SK-N-SH treated with all-trans-retinoic acid at 6 μM for 48 hours (cell line): ENCODE data around the gene LARGE1.

Experiments used
- ATAC-seq: fragments of 200-7000 bp; cut with Tn5 transposase; 3 replicates; pipeline ENCODE4 v1.9.1; 2020; ENCODE audit warnings: mild to moderate bottlenecking, moderate library complexity
- ARNTL ChIP-seq: fragments of 450-650 bp; formaldehyde crosslinking; IDR thresholded peaks from 2 replicates; pipeline ENCODE4 v1.5.0; 2020; ENCODE audit warnings: low read depth, mild to moderate bottlenecking, moderate library complexity, borderline replicate concordance
- CREB5 ChIP-seq: fragments of 250-450 bp; sonication (Bioruptor Pico); IDR thresholded peaks from 2 replicates; pipeline ENCODE4 v1.5.1; 2020; ENCODE audit warnings: low read depth, mild to moderate bottlenecking, moderate library complexity
- CSRNP3 ChIP-seq: fragments of 250-450 bp; sonication (Bioruptor Pico); IDR thresholded peaks from 2 replicates; pipeline ENCODE4 v1.5.1; 2021; ENCODE audit warnings: mild to moderate bottlenecking, moderate library complexity
- ESRRG ChIP-seq: fragments of 250-450 bp; sonication (Bioruptor Pico); IDR thresholded peaks from 2 replicates; pipeline ENCODE4 v1.6.1; 2021; ENCODE audit warnings: mild to moderate bottlenecking
- ISL1 ChIP-seq: fragments of 250-450 bp; sonication (Bioruptor Pico); IDR thresholded peaks from 2 replicates; pipeline ENCODE4 v2.1.2; 2022; ENCODE audit warnings: mild to moderate bottlenecking, moderate library complexity
- PATZ1 ChIP-seq: fragments of 250-450 bp; sonication (Bioruptor Pico); IDR thresholded peaks from 2 replicates; pipeline ENCODE4 v1.8.0; 2020; ENCODE audit warnings: mild to moderate bottlenecking, moderate library complexity, borderline replicate concordance
- PPARA ChIP-seq: fragments of 250-450 bp; sonication (Bioruptor Pico); IDR thresholded peaks from 2 replicates; pipeline ENCODE4 v1.5.0; 2020; ENCODE audit warnings: mild to moderate bottlenecking, borderline replicate concordance
- SNAI2 ChIP-seq: fragments of 250-450 bp; sonication (Bioruptor Pico); IDR thresholded peaks from 2 replicates; pipeline ENCODE4 v1.5.0; 2020; ENCODE audit warnings: mild to moderate bottlenecking, moderate library complexity
- TCF4 ChIP-seq: fragments of 250-450 bp; sonication (Bioruptor Pico); IDR thresholded peaks from 2 replicates; pipeline ENCODE4 v1.8.0; 2021; ENCODE audit warnings: mild to moderate bottlenecking, moderate library complexity, borderline replicate concordance
- ZC3H10 ChIP-seq: fragments of 250-450 bp; sonication (Bioruptor Pico); IDR thresholded peaks from 2 replicates; pipeline ENCODE4 v1.5.1; 2021; ENCODE audit warnings: mild to moderate bottlenecking, moderate library complexity
- ZNF565 ChIP-seq: fragments of 450-650 bp; formaldehyde crosslinking; conservative IDR thresholded peaks from 2 replicates; pipeline ENCODE4 v1.5.0; 2020; ENCODE audit warnings: low read depth, mild to moderate bottlenecking, moderate library complexity
- ZNF70 ChIP-seq: fragments of 450-650 bp; formaldehyde crosslinking; IDR thresholded peaks from 2 replicates; pipeline ENCODE4 v1.5.0; 2020; ENCODE audit warnings: mild to moderate bottlenecking, moderate library complexity
- ZNF8 ChIP-seq: fragments of 450-650 bp; formaldehyde crosslinking; IDR thresholded peaks from 2 replicates; pipeline ENCODE4 v1.5.0; 2020; ENCODE audit warnings: mild to moderate bottlenecking, moderate library complexity
- TF ChIP-seq, protein P1 (sequence below): fragments of 250-450 bp; sonication (Bioruptor Pico); IDR thresholded peaks from 2 replicates; pipeline ENCODE4 v1.5.0; 2020; ENCODE audit warnings: mild to moderate bottlenecking, moderate library complexity

Gene LARGE1

DNA sequence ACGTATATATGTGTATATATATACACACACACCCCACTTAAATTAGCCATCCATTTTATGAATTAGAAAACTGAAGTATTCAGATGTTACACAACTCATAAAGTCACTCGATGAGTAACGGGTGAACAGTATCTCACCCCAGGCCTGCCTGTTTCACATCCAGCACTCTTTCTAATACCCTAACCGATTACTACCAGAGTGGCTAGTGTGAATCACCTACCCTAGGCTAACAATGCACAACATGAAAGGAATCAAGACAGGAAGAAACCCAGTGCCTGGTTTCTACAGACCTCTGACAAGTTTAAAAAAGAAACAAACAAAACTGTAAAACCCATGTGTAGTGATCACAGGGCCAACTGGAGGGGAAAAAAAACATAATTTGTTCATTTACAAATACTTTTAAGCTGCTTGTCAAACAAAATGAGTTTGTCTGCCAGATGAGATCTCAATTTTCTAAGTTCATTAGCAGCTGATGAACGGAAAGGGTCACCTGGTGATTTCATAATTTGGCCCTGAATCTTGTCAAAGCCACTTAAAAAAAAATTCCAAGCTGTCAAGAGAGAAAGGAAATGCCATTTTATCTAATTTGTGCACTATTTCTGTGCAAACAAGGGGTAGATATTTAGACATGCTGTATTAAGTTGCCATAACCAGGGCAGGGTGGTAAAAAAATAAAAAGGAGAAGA is 134.8 kb downstream of the LARGE1 start:
- no peak for ATAC-seq

DNA sequence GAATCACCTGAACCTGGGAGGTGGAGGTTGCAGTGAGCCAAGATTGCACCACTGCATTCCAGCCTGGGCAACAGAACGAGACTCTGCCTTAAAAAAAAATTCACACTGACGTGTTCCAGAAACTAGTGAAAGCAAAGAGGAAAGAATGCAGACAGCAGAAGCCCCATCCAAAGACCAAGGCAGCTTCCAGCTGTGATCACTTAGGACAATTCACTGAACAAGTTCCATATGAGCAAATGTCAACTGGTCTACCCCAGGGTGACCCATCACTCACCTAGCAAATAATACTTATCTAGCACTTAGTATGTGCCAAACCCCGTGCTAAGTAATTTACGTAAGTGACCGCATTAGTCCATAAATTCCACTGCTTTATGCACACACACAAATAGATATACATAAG is 138.9 kb downstream of the LARGE1 start:
- TF ChIP-seq CREB5 (CRISPR knock-in tag): no peak
- TF ChIP-seq CSRNP3: no peak
- no peak for TF ChIP-seq ZNF565 (CRISPR knock-in tag)
- TF ChIP-seq, protein P1, sequence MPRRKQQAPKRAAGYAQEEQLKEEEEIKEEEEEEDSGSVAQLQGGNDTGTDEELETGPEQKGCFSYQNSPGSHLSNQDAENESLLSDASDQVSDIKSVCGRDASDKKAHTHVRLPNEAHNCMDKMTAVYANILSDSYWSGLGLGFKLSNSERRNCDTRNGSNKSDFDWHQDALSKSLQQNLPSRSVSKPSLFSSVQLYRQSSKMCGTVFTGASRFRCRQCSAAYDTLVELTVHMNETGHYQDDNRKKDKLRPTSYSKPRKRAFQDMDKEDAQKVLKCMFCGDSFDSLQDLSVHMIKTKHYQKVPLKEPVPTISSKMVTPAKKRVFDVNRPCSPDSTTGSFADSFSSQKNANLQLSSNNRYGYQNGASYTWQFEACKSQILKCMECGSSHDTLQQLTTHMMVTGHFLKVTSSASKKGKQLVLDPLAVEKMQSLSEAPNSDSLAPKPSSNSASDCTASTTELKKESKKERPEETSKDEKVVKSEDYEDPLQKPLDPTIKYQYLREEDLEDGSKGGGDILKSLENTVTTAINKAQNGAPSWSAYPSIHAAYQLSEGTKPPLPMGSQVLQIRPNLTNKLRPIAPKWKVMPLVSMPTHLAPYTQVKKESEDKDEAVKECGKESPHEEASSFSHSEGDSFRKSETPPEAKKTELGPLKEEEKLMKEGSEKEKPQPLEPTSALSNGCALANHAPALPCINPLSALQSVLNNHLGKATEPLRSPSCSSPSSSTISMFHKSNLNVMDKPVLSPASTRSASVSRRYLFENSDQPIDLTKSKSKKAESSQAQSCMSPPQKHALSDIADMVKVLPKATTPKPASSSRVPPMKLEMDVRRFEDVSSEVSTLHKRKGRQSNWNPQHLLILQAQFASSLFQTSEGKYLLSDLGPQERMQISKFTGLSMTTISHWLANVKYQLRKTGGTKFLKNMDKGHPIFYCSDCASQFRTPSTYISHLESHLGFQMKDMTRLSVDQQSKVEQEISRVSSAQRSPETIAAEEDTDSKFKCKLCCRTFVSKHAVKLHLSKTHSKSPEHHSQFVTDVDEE (CRISPR knock-in tag): no peak
- TF ChIP-seq SNAI2 (CRISPR knock-in tag): no peak
- TF ChIP-seq ZNF8 (CRISPR knock-in tag): no peak
- no peak for TF ChIP-seq ZNF70
- TF ChIP-seq ISL1 (CRISPR knock-in tag): no peak
- no peak for TF ChIP-seq ESRRG (CRISPR knock-in tag)
- TF ChIP-seq PATZ1 (CRISPR knock-in tag): no peak
- no peak for TF ChIP-seq PPARA (CRISPR knock-in tag)
- no peak for TF ChIP-seq ZC3H10 (CRISPR knock-in tag)
- TF ChIP-seq TCF4 (CRISPR knock-in tag): no peak
- ATAC-seq: no peak

More for the DNA sequence above, 134.8 kb downstream of the LARGE1 start:
- TF ChIP-seq ISL1 (CRISPR knock-in tag): peak; percentile 25; the same call in 1 of the 2 replicates
- TF ChIP-seq TCF4 (CRISPR knock-in tag): 0 out of 2 replicates have a peak, but pooled peaks have one; percentile 21
- no peak for TF ChIP-seq ZNF565 (CRISPR knock-in tag)

- no peak for ATAC-seq
- TF ChIP-seq PATZ1 (CRISPR knock-in tag) (no peak), ZC3H10 (CRISPR knock-in tag) (no peak), ARNTL (CRISPR knock-in tag) (no peak), CSRNP3 (no peak)
- TF ChIP-seq, protein P1 (CRISPR knock-in tag): no peak
These were observed 139.6 kb downstream of the LARGE1 start for GRCh38 chr22:33780531-33781136.
